Subcutaneous abdominal adipose tissue (tissue), 5 donors: Measurements from ENCODE around the gene GPI.
A peak's percentile ranks its signal among the peaks of the same experiment; 100 is the strongest.
"Not testable (repeated sequence)": the region's sequence is repeated elsewhere in the genome, so short reads cannot be mapped to it uniquely, and the experiment has no call there.

ENCODE experiments used
- H3K27ac ChIP-seq: one replicate; pipeline ENCODE4 v1.7.0; 2013; ENCODE audit warnings: low read depth, mild to moderate bottlenecking, inconsistent platforms, low read length, moderate library complexity
- H3K27me3 ChIP-seq, 5 donors: one replicate each; pipeline ENCODE4 v1.7.0; 2013; ENCODE audit warnings: low read length in 5 of 5, inconsistent platforms in 1 of 5; ENCODE audit not compliant: control insufficient read depth in 5 of 5, insufficient read depth in 4 of 5
- H3K36me3 ChIP-seq, 5 donors: one replicate each; pipeline ENCODE4 v1.7.0; 2013; ENCODE audit warnings: low read length in 5 of 5; ENCODE audit not compliant: control insufficient read depth in 5 of 5, insufficient read depth in 5 of 5
- H3K4me1 ChIP-seq, 5 donors: one replicate each; pipeline ENCODE4 v1.7.0; 2013; ENCODE audit warnings: low read length in 5 of 5, mild to moderate bottlenecking in 3 of 5, moderate library complexity in 1 of 5; ENCODE audit not compliant: control insufficient read depth in 5 of 5, insufficient read depth in 5 of 5
- H3K4me3 ChIP-seq, 5 donors: one replicate each; pipeline ENCODE4 v1.7.0; 2013; ENCODE audit warnings: low read length in 5 of 5, low read depth in 1 of 5
- H3K9ac ChIP-seq, 5 donors: one replicate each; pipeline ENCODE4 v1.7.0; 2013; ENCODE audit warnings: low read length in 5 of 5, mild to moderate bottlenecking in 4 of 5, moderate library complexity in 3 of 5
- H3K9me3 ChIP-seq, 5 donors: one replicate each; pipeline ENCODE4 v1.7.0; 2013; ENCODE audit warnings: low read length in 5 of 5; ENCODE audit not compliant: control insufficient read depth in 5 of 5
- donor health status: healthy.
- donor health status: healthy.
- donor health status: healthy.
- donor health status: healthy.
- donor health status: healthy.

GPI gene

GRCh38 chr19:34397853-34398252 is 32.9 kb downstream of the GPI start:
- Histone ChIP-seq H3K4me1 (peaks cover 0 to 4% (median 0%) of the 10 kb centered on the region in 5 donors), H3K9me3 (no peaks in the 10 kb centered on the region), H3K9ac (no peak overlapping the region), H3K27ac (no peak overlapping the region), H3K27me3 (no peaks in the 10 kb centered on the region), H3K4me3 (no peak overlapping the region), H3K36me3 (peaks cover 3 to 84% (median 71%) of the 10 kb centered on the region in 5 donors)

GRCh38 chr19:34399886-34400285 is 34.9 kb downstream of the GPI start:
- no peak overlapping the region for H3K4me3 ChIP-seq
- peaks cover 3 to 64% (median 52%) of the 10 kb centered on the region in 5 donors for H3K36me3 ChIP-seq
- no peak overlapping the region for H3K27ac ChIP-seq
- no peak overlapping the region for H3K9ac ChIP-seq
- H3K27me3 ChIP-seq, result no peaks in the 10 kb centered on the region
- no peaks in the 10 kb centered on the region for H3K9me3 ChIP-seq
- H3K4me1 ChIP-seq, result peaks cover 3 to 17% (median 12%) of the 10 kb centered on the region in 5 donors

DNA sequence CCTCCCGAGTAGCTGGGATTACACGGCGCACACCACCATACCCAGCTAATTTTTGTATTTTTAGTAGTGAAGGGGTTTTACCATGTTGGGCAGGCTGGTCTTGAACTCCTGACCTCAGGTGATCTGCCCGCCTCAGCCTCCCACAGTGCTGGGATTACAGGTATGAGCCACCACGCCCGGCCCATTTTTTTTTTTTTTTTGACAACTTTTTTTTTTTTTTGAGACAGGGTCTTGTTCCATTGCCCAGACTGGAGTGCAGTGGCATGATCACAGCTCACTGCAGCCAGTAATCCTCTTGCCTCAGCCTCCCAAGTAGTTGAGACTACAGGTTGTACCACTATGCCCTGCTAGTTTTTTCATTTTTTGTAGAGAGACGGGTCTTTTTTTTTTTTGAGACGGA is 35.8 kb downstream of the GPI start:
- H3K4me1 ChIP-seq, result peaks cover 3 to 18% (median 13%) of the 10 kb centered on the region in 5 donors
- peaks cover 3 to 55% (median 44%) of the 10 kb centered on the region in 5 donors for H3K36me3 ChIP-seq
- not testable (repeated sequence) for H3K27me3 ChIP-seq, H3K9ac ChIP-seq, H3K4me3 ChIP-seq, H3K9me3 ChIP-seq, H3K27ac ChIP-seq

DNA sequence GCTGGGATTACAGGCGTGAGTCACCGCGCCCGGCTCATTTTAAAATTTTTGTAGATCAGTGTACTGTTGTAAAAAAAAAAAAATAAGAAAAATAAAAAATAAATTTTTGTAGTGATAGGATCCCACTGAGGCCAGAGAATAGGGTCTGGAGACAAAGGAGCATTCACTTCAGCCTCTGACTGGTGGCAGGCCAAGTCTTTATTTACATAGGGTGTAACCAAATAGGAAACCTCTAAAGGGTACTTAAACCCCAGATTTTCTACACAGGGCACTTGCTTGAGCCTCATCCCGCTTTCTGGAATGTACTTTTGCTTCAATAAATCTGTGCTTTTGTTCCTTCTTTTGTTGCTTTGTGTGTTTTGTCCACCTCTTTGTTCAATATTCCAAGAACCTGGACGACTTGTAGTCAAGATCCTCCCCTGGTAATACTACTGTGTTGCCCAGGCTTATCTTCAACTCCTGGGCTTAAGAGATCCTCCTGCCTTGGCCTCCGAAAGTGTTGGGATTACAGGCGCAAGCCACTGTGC is 37.1 kb downstream of the GPI start:
- H3K4me3 ChIP-seq, result no peak overlapping the region
- no peak overlapping the region for H3K27ac ChIP-seq
- no peak overlapping the region for H3K9ac ChIP-seq
- peaks cover 3 to 18% (median 13%) of the 10 kb centered on the region in 5 donors for H3K4me1 ChIP-seq
- H3K9me3 ChIP-seq, result no peaks in the 10 kb centered on the region
- peaks cover 3 to 43% (median 32%) of the 10 kb centered on the region in 5 donors for H3K36me3 ChIP-seq
- H3K27me3 ChIP-seq, result no peaks in the 10 kb centered on the region

DNA sequence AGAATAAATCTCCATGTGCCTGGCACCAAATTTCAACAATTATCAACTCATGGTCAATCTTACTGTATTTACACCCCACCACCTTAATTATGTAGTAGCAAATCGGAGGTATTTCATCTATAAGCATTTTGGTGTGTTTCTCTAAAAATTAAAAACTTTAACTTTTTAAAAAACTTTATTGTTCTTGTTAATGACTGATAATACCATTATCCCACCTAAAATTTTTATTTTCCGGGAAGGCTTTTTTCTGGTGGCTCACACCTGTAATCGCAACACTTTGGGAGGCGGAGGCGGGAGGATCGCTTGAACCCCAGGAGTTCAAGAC is 38.8 kb downstream of the GPI start:
- H3K9me3 ChIP-seq, result no peaks in the 10 kb centered on the region
- H3K4me3 ChIP-seq, result peak overlapping the region; percentile 72 to 98 (median 89)
- no peak overlapping the region for H3K27ac ChIP-seq
- H3K36me3 ChIP-seq, result peaks cover 3 to 31% (median 19%) of the 10 kb centered on the region in 5 donors
- peaks cover 3 to 18% (median 13%) of the 10 kb centered on the region in 5 donors for H3K4me1 ChIP-seq
- H3K27me3 ChIP-seq, result no peaks in the 10 kb centered on the region
- peak overlapping the region in 4 of 5 donors; percentile 79 to 91 (median 90) for H3K9ac ChIP-seq

DNA sequence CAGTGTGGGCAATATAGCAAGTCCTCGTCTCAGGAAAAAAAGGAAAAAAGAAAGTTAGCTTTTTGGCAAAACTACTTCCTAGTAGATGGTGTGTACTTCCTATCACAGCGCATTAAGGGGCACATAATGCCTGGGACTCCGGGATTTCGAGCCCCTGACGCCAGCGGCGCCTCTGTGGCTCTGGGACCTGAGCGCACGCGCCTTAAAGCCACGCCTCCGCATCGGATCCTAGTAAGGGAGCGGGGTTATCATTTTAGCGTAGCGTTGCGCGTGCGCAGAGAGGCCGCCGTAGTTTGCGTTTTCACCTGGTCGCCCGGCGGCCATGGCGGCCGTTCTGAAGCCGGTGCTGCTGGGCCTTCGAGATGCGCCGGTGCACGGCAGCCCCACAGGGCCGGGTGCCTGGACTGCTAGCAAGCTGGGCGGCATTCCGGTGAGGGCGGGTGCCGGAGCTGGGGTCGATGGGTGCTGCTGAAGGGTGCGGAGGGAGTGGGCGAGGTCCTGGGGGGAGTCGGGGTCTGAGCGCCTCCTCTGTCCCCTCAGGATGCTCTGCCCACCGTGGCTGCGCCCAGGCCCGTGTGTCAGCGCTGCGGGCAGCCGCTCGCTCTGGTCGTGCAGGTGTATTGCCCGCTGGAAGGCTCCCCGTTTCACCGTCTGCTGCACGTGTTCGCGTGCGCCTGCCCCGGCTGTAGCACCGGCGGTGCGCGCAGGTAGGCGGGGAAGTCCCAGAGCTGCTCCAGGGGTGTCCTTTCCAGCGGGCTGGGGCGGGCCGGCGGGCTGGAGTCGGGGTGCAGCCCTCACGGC is 39.3 kb downstream of the GPI start, which contains the start of gene PDCD2L:
Gene PDCD2L, plus strand, starts transcription at position 291 of the 801 bp plus-strand sequence. Its CDS starts 32 bp downstream, at position 323.
- Histone ChIP-seq H3K4me3 (peak within 1 kb of the TSS; percentile 72 to 98 (median 89)), H3K27me3 (no peaks in the 10 kb centered on the region), H3K9me3 (no peaks in the 10 kb centered on the region), H3K9ac (peak within 1 kb of the TSS; percentile 38 to 91 (median 89)), H3K36me3 (peaks cover 3 to 31% (median 16%) of the 10 kb centered on the region in 5 donors), H3K4me1 (peaks cover 3 to 16% (median 13%) of the 10 kb centered on the region in 5 donors), H3K27ac (no peak within 1 kb of the TSS)

- Histone ChIP-seq H3K4me1 (peaks cover 3 to 15% (median 13%) of the 10 kb centered on the region in 5 donors), H3K27ac (no peak overlapping the region), H3K36me3 (peaks cover 3 to 23% (median 11%) of the 10 kb centered on the region in 5 donors)
Observed at GRCh38 chr19:34405892-34406660, 41.1 kb downstream of the GPI start.

DNA sequence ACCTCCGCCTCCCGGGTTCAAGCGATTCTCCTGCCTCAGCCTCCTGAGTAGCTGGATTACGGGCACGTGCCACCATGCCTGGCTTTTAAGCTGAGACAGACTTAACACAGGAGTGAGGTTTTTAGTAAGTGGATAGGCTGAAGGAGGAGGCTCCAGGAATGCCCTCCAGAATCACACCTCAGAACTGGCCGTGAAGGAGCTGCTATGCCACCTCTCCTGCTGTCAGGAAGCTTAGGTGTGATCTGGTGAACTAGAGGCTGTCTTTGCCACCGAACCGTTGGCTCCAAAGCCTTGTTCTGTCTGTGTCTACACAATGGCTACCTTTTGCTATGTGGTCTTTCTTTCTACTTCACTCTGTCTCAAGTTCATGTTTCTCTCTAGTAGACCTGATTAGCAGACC is 43.4 kb downstream of the GPI start:
- Histone ChIP-seq H3K9ac (no peak overlapping the region), H3K36me3 (peaks cover 0 to 22% (median 9%) of the 10 kb centered on the region in 5 donors), H3K9me3 (no peaks in the 10 kb centered on the region), H3K4me1 (peaks cover 3 to 15% (median 13%) of the 10 kb centered on the region in 5 donors), H3K27me3 (no peaks in the 10 kb centered on the region), H3K4me3 (no peak overlapping the region), H3K27ac (no peak overlapping the region)

More at GRCh38 chr19:34405892-34406660, 41.1 kb downstream of the GPI start:
- no peaks in the 10 kb centered on the region for H3K27me3 ChIP-seq
- H3K9me3 ChIP-seq, result no peaks in the 10 kb centered on the region
- no peak overlapping the region for H3K9ac ChIP-seq
- H3K4me3 ChIP-seq, result no peak overlapping the region

DNA sequence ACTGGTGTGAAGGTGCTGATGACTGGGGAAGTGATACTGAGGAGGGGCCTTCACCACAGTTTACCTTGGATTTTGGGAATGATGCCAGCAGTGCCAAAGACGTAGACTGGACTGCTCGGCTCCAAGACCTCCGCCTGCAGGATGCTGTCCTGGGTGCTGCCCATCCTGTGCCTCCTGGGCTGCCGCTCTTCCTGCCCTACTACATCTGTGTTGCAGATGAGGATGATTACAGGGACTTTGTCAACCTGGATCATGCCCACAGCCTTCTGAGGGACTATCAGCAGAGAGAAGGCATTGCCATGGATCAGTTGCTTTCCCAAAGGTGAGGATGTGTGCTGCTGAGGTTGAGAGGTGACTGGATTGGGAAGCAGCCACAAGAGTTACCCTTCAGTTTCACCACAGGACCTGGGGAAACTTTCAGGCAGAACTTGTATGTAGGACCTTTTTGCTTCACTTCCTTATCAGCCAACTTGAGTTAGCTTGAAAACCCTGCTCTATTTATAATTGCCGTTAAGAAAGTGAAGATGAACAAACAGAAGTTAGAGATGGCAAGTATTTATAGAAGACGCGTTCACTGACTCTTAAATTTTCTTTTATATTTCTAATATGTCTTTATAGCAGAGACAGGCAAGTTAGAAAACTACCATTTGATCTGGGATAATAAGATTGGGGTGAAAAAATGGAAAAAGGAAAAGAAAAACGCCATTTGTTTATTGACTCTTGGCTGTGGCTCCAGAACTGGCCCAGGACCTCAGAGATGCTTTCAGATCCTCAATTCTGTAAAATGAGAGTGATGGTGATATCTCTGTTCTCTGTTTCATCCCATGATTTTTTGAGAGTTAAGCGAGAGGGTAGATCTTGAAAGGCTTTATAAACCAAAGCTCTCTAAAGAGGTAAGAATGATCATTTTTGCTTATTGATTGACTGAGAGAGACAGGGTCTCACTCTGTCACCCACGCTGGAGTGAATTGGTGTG is 44.5 kb downstream of the GPI start:
- Histone ChIP-seq H3K4me1 (peaks cover 3 to 5% (median 5%) of the 10 kb centered on the region in 5 donors), H3K9ac (no peak overlapping the region), H3K27me3 (no peaks in the 10 kb centered on the region), H3K27ac (no peak overlapping the region), H3K4me3 (no peak overlapping the region), H3K9me3 (no peaks in the 10 kb centered on the region), H3K36me3 (peaks cover 5 to 31% (median 14%) of the 10 kb centered on the region in 5 donors)
